GM21360 (cell line): ENCODE data around the gene ADD3.

Experiments used
- ATAC-seq: cut with Tn5 transposase; IDR thresholded peaks from one replicate; pipeline ENCODE4 v1.9.1; 2021; ENCODE audit warnings: mild to moderate bottlenecking, moderate library complexity; ENCODE audit not compliant: unreplicated experiment

ADD3 gene

DNA sequence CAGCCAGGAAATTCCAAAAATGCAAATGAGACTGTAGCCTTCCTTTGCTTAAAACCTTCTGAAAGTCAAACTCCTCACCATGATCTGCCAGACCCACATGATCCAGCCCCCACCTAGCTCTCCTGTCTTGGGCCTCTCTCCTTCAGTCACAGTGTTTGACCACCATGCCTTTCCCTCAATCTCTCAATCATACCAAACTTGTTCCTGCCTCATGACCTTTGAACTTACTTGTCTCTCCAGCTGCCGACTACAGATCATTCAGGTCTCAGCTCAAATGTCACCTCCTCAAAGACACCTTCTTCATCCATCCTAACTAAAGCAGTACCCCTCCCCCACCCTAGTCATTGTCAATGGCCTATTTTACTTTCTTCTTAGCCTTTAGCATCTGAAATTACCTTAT is 9.3 kb upstream of the ADD3 start:
- ATAC-seq = no peak

DNA sequence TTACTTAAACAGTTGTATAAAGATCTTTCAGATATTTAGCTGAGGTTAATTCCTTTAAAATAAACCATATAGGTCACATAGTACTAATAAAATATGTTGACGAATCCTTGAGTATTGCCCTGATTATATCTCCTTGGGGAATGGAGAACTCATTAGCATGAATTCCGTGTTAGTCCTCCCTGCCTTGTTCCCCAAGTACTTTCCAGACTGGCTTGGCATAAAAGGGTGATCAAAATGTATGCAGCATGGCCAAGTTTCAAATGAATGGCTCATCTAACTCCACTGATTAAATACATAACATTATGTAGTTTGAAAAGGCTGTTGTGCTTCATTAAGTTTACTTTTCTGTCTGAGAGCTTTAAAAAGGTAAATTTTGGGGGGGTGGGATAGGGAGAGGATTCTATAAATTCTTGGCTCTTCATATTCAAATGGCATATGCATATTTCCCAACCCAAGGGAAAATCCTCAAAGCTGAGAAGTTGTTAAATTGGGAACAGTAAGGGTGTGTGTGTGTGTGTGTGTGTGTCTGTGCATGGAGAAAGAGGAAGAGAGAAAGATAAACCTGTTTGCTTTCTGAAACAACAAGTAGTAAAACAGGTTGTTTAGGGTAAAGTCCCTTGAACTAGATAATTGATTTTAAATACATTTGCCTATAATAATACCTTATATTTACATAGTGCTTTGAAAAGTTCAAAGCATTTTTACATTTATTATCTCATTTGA is 4.8 kb upstream of the ADD3 start:
- no peak for ATAC-seq

DNA sequence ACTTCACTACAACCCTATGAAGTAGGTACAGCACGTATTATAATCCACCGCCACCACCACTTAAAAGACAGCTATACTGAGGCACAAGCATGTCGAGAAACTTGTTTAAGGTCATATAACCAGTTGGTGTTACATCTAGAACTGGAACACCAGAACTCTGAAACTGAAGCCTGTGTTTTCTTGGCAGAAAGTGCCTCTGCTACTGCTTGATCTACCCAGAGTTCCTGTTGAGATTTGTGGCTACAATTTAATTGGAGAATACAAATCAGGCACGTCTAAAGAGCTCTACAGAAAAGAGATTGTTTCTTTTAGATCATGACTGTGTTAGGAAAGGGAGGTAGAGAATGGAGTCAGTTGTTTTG is 4.3 kb upstream of the ADD3 start:
- no peak for ATAC-seq

DNA sequence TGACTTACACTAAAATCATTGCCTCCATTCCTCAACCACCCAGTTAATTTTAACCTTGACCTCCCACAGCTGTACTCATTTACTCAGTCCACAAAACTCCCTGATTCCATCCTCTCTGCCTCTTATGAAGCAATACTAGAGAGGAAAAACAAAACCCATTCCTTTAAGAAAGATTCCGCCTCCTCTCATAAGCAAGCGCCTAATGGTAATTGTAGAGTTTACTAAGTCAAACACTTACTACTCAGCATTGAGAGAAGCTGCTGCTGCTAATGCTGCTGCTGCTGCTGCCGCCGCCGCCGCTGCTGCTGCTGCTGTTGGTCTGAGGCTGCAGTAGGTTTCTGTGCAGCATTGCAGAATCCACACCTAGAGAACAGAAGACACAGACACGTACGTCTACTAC is 2.1 kb upstream of the ADD3 start:
- ATAC-seq = no peak

DNA sequence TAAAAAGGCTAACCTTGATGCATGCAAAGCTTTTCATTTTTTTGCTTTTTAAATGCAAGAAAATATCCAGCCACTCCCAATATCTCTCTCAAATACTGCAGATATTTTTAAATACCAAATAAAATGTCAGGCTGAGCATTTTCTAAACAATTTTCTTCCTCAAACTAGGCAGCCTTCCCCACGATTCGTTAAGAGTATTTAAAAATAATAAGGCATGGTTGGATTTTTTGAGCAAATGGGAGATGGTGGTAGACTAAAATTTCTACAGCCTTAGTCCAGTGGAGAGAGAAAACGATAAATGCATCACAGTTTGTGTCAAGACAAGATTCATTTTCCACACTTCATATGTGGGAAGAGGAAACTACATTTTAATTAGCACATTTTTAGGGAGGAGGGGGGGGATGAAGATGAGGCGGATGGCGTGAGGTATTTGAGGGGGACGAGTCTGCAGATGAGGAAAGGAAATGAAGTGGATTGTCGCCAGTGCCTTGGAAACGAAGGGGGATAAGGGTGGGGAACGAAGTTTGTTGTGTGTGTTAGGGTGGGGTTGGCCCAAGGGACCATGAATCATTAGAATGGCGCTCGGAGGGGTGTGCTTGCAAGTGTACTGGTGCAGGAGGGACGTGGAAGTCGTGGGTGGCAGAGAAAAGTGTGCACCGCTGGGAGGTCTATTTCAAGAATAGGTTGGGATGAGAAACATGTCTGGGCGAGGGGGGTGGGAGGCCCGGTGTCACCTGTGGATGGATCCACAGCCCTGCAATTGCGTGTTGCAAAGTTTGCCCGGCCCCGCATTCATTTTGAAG is 1.2 kb upstream of the ADD3 start:
- no peak for ATAC-seq

DNA sequence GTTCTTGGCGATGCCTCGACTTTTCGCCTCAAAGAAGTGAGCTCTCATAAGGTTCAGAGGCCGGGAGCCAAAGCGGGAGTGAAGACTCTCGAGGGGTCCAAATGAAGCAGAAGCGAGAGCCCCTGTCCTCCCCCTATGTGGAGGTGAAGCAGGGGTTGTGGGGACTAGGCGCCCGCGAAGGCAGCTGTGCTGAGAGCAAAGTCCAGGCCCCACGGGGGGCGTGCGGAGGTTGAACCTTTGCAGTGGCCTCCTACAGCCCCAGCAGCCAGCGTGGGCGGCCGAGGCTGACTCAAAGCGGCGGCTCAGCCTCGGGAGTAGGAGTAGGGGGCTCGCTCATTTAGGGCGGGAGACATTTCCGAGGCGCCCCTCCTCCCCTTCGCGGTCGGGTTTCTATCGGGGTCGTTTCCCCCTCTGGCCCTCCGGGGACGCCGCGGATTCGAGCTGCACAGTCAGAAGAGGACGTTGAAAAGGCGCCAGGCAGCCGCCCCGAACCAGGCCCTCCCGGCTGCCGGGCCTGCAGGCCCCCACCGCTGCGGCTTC is 553 bp upstream of the ADD3 start:
- peak; percentile 35 for ATAC-seq

DNA sequence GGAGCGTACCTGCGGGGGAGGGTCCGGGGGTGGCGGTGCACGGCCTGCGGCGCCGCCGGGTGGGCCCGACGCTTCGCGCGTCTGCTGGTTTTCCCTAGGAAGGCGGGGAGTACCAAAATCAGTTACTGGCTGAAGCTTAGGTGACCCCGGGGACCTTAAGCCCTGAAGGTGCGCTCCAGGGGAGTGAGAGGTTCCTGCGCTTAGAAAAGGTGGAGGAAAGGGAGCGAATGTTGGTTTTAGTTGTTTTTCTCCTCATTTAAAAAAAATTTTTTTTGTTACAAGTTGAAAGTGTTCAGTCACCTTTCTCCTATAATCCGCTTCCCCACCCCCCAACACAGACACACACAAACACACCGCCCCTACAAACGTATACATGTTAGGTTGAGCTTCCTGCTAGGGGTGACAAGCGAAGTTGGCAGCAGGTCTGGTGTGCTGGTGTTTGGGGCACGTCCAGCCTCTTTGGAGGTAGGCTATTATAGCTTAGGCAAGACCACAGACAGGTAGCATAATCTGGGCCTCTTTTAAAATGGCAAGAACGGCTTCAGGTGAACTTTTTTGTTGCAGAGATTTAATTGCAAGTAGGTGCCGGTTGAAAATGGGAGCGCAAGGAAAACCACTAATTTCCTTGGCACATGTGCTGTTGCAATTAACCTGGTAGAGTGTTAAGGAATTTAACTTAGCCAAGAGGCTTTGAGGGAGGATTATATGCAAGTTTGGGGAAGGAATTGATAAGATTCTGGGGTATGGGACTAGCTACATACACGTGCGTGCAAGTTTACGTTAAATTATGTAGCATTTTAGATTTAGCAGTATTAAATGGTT is 945 bp downstream of the ADD3 start:
- ATAC-seq = peak; percentile 13

DNA sequence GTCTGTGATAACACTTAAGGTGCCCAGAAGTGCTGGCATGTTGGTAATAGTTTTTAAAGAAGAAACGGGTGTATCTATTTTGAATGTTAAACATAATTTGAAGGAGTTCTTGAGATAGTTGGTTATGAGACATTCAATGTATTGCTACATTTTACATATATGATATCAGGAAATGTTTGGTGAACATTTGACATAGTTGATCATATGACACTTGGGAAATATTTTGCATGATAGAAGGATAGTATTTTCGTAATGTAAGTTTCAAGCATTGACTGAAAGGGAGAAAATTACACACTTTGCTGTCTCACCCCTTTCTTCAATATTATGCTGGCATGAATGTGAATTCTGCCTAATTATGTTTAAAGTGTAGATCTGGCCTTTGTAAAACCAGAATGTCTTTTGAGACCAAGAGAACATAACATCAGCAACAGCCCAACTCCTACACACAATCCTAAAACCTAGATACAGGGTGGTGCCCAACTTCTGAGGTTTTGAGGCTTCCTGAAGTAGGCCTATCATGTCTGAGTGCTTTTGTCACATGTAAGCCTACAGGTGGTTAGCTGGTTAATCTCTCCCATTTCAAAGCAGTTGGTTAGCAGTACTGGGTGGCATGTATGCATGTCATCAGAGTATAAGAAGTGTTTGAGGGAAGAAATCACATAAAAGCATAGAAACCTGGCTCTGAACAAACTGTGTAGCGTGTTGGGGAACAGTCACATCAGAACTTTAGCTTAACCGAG is 2.1 kb downstream of the ADD3 start:
- ATAC-seq = no peak

DNA sequence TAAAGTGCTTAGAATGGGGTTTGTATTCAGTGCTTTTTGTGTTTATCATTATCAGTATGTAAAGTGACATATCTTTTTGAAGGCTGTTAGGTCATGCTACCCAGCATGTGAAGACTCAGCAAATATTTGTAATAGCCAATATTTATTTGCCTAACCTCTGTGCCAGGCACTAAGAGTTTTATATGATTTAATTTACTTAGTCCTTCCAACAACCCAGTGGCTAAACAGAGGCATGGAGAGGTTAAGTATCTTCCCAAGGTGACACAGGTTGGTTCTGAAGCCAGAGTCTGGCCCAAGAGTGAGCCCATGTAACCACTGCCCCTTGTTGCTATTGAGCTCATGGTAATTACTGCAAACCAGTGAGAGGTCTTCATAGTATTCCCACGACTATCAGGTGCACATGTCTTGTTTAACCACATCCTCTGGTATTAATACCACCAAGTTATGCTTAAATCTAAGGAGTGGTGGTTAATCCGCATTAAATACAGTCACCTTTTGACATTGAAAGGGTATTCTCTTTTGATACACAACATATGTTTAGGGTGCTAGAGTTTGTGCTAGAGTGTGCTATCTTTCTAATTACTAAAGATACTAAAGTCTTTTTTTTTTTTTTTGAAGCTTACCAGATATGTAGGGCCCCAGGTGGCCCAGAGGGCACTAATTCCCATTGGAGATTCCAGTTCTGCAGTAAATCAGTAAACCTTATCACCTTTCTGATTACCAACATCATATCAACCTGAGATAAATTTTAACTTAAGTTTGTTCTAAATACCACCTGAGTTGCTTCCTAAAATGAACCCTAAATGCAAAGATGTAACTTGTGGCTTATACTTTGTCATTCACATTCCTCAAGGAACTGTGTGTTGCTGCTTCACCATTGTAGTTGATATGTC is 2.9 kb downstream of the ADD3 start:
- no peak for ATAC-seq

DNA sequence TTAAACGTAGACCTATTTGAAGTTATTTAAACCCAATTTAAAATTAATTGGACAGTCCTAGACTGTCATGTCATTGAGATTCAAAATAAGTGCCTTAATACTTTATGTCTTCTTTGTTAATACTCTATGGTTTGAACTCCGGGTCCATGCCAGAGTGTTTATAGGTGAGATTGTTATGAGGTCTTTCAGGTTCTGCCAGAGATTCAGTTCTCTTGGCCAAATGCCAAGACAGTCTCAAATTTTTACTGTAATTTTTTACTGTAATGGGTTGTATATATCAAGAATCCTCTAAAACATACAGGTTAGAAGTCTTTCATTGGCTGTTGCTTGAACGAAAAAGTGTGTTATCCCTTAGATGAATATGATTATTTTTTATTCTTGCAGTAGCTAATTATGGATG is 3.9 kb downstream of the ADD3 start:
- ATAC-seq = no peak

DNA sequence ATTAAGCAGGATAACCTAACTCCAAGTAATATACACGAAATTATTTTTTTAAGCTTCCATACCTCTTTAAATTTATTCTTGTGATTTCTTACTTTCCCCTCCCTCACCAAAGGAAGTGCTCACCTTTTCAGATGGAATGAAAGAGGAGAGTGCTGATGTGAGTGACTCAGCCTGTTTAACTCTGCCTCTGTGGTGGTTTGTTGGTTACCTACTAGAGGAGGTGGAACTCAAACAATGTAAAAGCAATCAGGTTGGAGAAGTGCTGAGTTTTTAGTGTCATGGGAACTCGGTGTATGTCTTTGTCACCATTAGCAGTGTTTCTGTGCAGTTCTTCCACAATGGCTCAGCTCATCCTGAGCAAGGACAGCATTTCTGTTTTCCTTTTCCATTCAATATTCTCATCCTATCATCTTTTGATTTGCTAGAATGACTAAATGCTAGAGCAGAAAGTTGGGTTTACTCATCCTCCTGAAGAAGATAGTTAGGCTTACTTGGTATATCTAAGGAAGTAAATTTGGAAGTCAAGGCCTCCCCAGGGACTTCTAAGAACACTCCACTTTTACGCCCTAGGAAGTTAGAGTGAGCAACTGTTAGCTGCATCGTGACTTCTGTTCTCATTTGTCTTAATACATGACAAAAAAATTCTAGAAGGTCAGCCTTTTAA is 6.0 kb downstream of the ADD3 start:
- ATAC-seq = no peak

DNA sequence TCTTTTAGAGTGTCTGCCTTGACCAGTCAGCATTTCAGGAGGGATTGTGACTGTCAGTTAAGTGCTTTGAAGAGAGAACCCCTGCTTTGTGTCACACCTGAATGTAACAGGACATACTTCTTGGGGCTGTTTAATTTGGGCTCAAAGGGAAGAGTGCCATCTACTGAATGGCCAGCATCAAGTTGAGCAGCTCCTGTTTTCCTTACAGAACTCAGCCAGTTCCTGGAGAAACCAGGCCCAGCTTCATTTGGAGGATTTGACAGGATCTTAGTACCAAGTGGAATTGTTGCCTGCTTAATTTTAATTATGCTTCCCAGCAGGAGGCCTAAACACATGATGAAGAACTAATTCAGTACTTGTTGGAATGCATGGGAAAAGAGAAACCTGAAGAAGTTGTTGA is 8.3 kb downstream of the ADD3 start:
- ATAC-seq = no peak

DNA sequence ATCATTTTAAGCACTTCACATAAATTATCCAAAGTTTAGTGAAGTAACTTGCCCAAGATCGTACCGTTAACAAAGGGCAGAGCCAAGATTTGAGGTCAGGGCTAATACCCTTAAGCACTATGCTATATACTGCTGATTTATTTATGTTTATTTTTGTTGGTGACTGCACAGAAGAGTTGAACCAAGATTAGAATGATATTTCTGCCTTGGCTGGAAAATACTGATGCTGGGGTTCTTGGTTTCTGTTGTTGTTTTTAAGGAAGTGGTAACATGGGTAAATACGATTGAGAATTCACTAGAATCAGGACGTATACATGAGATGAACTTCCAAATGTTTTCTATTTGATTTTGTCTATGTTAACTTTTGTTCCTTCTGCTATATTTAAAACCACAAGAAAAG is 9.3 kb downstream of the ADD3 start:
- ATAC-seq = no peak

DNA sequence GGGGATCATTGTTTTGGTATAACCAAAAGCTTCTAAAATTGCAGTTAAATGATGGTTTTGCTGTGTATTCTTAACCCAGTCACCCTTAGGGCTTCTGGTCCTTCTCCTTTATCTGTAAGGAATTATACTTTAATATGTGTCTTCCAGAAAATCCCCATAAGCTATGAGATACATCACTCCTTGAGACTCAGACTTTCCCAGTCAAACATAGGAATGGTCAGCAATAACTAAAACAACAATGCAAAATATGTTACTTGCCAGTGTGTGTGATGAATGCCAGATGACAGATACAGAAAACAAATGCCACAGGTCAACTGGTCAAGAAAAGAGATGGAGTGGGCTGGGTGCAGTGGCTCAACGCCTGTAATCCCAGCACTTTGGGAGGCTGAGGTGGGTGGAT is 10.1 kb downstream of the ADD3 start:
- no peak for ATAC-seq

DNA sequence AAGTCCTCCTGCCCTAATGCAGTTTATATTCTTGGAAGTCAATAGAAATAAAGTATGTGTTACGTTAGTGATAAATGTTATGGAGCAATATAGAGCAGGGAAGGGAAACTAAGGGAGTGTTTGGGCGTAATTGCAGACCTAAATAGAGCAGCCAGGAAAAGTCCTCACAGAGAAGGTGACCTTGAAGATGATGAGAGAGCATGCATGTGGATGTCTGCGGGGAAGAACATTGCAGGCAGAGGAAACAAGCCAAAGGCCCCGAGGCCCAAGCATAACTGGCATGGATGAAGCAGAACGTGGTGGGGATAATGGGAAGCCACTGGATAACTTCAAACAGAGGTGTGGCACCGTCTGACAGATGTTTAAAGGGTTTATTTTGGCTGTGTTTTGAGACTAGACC is 12.5 kb downstream of the ADD3 start:
- ATAC-seq = no peak

DNA sequence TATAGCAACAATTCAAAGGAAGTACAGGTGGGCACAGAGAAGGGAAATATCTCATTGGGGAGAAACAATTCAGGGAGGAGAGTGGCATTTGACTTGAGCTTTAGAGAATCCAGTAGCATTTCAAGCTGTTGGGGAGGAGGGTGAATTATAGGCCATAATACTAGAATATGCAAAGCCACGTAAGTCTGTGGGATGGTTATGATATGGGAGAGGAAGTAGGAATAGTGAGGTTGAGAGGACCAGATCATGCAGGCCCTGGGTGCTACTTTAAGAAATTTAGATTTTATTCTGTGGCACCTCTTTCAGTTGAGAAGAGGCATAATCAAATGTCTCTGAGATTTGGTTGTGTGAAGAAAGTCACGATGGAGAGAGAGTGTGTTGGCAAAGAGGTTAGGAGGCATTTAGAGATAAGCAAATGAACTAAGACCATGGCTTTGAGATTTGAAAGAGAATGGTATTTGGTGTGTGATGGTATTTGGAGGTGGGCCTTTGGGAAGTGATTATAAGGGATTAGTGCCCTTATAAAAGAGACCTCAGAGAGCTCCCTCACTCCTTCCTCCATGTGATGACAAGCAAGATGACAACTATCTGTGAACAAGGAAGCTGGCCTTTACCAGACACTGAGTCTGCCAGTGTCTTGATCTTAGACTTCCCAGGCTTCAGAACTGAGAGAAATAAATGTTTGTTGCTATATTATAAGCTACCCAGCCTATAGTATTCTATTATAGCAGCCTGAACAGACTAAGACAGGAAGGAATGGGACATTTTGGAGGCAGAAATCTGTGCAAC is 15.1 kb downstream of the ADD3 start:
- ATAC-seq = no peak

DNA sequence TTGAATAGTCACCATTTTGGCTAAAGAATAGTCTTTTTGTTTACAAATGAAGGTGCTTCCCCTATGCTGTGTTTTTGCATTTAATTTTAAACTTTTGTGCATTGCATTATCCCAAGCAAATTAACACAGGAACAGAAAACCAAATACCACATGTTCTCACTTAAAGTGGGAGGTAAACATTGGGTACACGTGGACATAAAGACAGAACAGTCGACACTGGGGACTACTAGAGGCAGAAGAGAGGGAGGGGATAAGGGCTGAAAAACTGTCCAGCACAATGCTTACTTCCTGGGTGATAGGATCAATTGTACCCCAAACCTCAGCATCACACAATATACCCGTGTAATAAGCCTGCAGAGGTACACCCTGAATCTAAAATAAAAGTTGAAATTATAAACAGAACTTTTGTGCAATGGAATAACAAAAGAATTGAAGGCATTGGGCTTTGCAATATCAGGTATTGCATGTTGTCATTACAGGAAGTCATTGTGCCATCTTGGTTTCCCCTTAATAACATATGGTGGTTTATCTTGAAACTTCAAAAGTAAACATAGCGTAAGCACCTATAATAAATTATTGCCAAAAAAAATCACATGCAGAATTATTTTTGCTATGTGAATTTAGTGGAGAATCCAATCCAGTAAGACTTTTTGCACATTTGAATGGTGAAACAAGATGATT is 16.1 kb downstream of the ADD3 start:
- no peak for ATAC-seq

DNA sequence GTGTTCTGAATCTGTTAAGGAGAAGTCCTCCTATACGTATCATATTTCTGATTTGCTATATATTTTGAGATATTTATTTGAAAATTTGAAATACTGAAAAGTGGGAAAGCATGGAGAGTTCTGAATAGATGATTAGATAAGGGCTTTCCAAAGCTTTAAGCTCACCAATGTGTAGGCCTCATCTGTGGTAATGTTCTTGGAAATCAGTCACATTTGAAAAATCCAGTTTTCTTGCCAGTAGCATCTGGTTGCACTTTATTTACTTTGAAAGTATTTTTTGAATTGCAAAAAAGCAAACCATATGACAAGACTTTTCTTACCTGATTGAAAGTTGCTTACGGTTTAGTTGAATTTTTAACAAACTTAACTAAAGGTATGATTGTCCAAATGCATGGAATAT is 21.7 kb downstream of the ADD3 start:
- no peak for ATAC-seq
